IMR-90 (cell line): ENCODE data around the gene HTT. TPM values are rescaled to one million over a fixed set of nuclear protein-coding genes. Genes with fewer than 3 reads are reported as not detected.

Experiments
- ATAC-seq: fragments of 200-7000 bp; cut with Tn5 transposase; 2 replicates; pipeline ENCODE4 v1.9.1; 2020; ENCODE audit warnings: low read depth, mild to moderate bottlenecking, moderate library complexity
- BruUV-seq: library from RNA; stranded (reverse); fragments of 400-500 nt; replicated peaks from 2 replicates; lab custom pipeline; 2021; lab: Mats Ljungman, UMichigan
- CTCF ChIA-PET: fragments of 300-600 bp; formaldehyde crosslinking; extraction: SDS; loops from one replicate; lab custom pipeline; 2021; ENCODE audit warnings: antibody characterized with exemption; lab: Yijun Ruan, JAX
- POLR2A ChIA-PET: fragments of 300-600 bp; sonication (Branson Sonifier 250); formaldehyde crosslinking; loops from one replicate; lab custom pipeline; 2022; ENCODE audit warnings: antibody characterized with exemption; ENCODE audit not compliant: unreplicated experiment; lab: Charles Lee
- DNase-seq: peaks from one replicate; pipeline ENCODE4 v3.0.0; 2013
- H2AFZ ChIP-seq: replicated peaks from 2 replicates; pipeline ENCODE3; 2013; ENCODE audit warnings: low read length, mild to moderate bottlenecking; ENCODE audit not compliant: poor library complexity
- H2AK5ac ChIP-seq: 2 replicates; pipeline ENCODE4 v1.6.1; 2013; ENCODE audit warnings: low read depth, low read length, inconsistent platforms
- H2AK9ac ChIP-seq: replicated peaks from 2 replicates; pipeline ENCODE3; 2013; ENCODE audit warnings: mild to moderate bottlenecking, low read depth, low read length, moderate library complexity; ENCODE audit not compliant: poor library complexity
- H2BK120ac ChIP-seq: 2 replicates; pipeline ENCODE4 v1.6.1; 2013; ENCODE audit warnings: low read depth, low read length, inconsistent platforms
- H2BK15ac ChIP-seq: 3 replicates; pipeline ENCODE4 v1.6.1; 2013; ENCODE audit warnings: low read depth, low read length, inconsistent platforms
- H2BK20ac ChIP-seq: 2 replicates; pipeline ENCODE4 v1.6.1; 2013; ENCODE audit warnings: low read depth, mild to moderate bottlenecking, inconsistent platforms, low read length, moderate library complexity
- H2BK5ac ChIP-seq: 2 replicates; pipeline ENCODE4 v1.6.1; 2013; ENCODE audit warnings: mild to moderate bottlenecking, low read depth, low read length, inconsistent platforms; ENCODE audit not compliant: poor library complexity, severe bottlenecking
- H3K14ac ChIP-seq: replicated peaks from 2 replicates; pipeline ENCODE4 v1.6.1; 2013; ENCODE audit warnings: low read depth, low read length, inconsistent platforms
- H3K18ac ChIP-seq: 2 replicates; pipeline ENCODE4 v1.6.1; 2013; ENCODE audit warnings: low read depth, low read length, control low read depth
- H3K23ac ChIP-seq: 2 replicates; pipeline ENCODE4 v1.6.1; 2013; ENCODE audit warnings: low read depth, low read length, inconsistent platforms
- H3K27ac ChIP-seq: 2 replicates; pipeline ENCODE4 v1.5.1; 2013; ENCODE audit warnings: mild to moderate bottlenecking, control low read depth, low read length; ENCODE audit not compliant: insufficient read depth
- H3K27me3 ChIP-seq: 2 replicates; pipeline ENCODE4 v1.6.1; 2013; ENCODE audit warnings: low read length; ENCODE audit not compliant: control insufficient read depth, insufficient read depth
- H3K36me3 ChIP-seq: 2 replicates; pipeline ENCODE4 v1.6.1; 2013; ENCODE audit warnings: low read length, mixed read lengths; ENCODE audit not compliant: control insufficient read depth, insufficient read depth
- H3K4ac ChIP-seq: 2 replicates; pipeline ENCODE4 v1.6.1; 2013; ENCODE audit warnings: low read depth, low read length, inconsistent platforms
- H3K4me1 ChIP-seq: 2 replicates; pipeline ENCODE4 v1.6.1; 2013; ENCODE audit warnings: low read length, mixed read lengths; ENCODE audit not compliant: control insufficient read depth, insufficient read depth
- H3K4me2 ChIP-seq: 2 replicates; pipeline ENCODE4 v1.6.1; 2013; ENCODE audit warnings: low read depth, mild to moderate bottlenecking, control low read depth, low read length, moderate library complexity
- H3K4me3 ChIP-seq: 2 replicates; pipeline ENCODE4 v1.5.1; 2013; ENCODE audit warnings: low read depth, mild to moderate bottlenecking, control low read depth, low read length, moderate library complexity; ENCODE audit not compliant: insufficient read depth
- H3K56ac ChIP-seq: 2 replicates; pipeline ENCODE4 v1.6.1; 2013; ENCODE audit warnings: low read length, inconsistent platforms; ENCODE audit not compliant: insufficient read depth; ENCODE audit errors: extremely low read depth
- H3K79me1 ChIP-seq, 2 experiments: 2 replicates each; pipeline ENCODE4 v1.6.1; 2013; ENCODE audit warnings: low read length in 2 of 2, inconsistent platforms in 1 of 2, low read depth in 1 of 2
- H3K9ac ChIP-seq: 2 replicates; pipeline ENCODE4 v1.6.1; 2013; ENCODE audit warnings: low read depth, low read length, control low read depth
- H3K9me1 ChIP-seq: 2 replicates; pipeline ENCODE4 v1.6.1; 2013; ENCODE audit warnings: low read length, inconsistent platforms; ENCODE audit not compliant: insufficient read depth
- H3K9me3 ChIP-seq: 2 replicates; pipeline ENCODE4 v1.6.1; 2013; ENCODE audit warnings: low read length; ENCODE audit not compliant: control insufficient read depth, insufficient read depth
- H4K20me1 ChIP-seq: 2 replicates; pipeline ENCODE4 v1.6.1; 2013; ENCODE audit warnings: low read length, inconsistent platforms; ENCODE audit not compliant: insufficient read depth
- H4K5ac ChIP-seq: 2 replicates; pipeline ENCODE4 v1.6.1; 2013; ENCODE audit warnings: mild to moderate bottlenecking, low read depth, low read length, control low read depth
- H4K8ac ChIP-seq, 2 experiments: 2 replicates each; pipeline ENCODE4 v1.6.1; 2013; ENCODE audit warnings: low read depth in 2 of 2, low read length in 2 of 2, control low read depth in 1 of 2, inconsistent platforms in 1 of 2
- H4K91ac ChIP-seq: 2 replicates; pipeline ENCODE4 v1.6.1; 2013; ENCODE audit warnings: low read depth, low read length, inconsistent platforms; ENCODE audit not compliant: insufficient read depth
- BHLHE40 ChIP-seq: fragments of 150-350 bp; IDR thresholded peaks from 2 replicates; pipeline ENCODE4 v1.6.1; 2016; ENCODE audit warnings: mild to moderate bottlenecking, low read depth, low read length
- CHD1 ChIP-seq: IDR thresholded peaks from 2 replicates; pipeline ENCODE4 v1.6.1; 2012; ENCODE audit warnings: low read depth, low read length, improper control_type of control experiment
- MAFK ChIP-seq: IDR thresholded peaks from 2 replicates; pipeline ENCODE4 v1.6.1; 2012; ENCODE audit warnings: low read depth, low read length, improper control_type of control experiment
- MAZ ChIP-seq: IDR thresholded peaks from 2 replicates; pipeline ENCODE4 v1.6.1; 2012; ENCODE audit warnings: low read depth, mild to moderate bottlenecking, low read length, improper control_type of control experiment, moderate library complexity, borderline replicate concordance
- MXI1 ChIP-seq: IDR thresholded peaks from 2 replicates; pipeline ENCODE4 v1.6.1; 2012; ENCODE audit warnings: low read depth, mild to moderate bottlenecking, low read length, moderate library complexity, borderline replicate concordance
- NFE2L2 ChIP-seq: fragments of 150-350 bp; IDR thresholded peaks from 2 replicates; pipeline ENCODE4 v1.6.1; 2016; ENCODE audit warnings: low read depth, mild to moderate bottlenecking, low read length
- POLR2A ChIP-seq: IDR thresholded peaks from 2 replicates; pipeline ENCODE4 v1.6.1; 2012; ENCODE audit warnings: mild to moderate bottlenecking, low read depth, low read length
- RCOR1 ChIP-seq: IDR thresholded peaks from 2 replicates; pipeline ENCODE4 v1.6.1; 2012; ENCODE audit warnings: mild to moderate bottlenecking, low read length, improper control_type of control experiment; ENCODE audit not compliant: insufficient replicate concordance
- RFX5 ChIP-seq: IDR thresholded peaks from 2 replicates; pipeline ENCODE4 v1.8.0; 2012; ENCODE audit warnings: low read depth, mild to moderate bottlenecking, low read length, moderate library complexity
- SMC3 ChIP-seq: fragments of 150-350 bp; IDR thresholded peaks from 2 replicates; pipeline ENCODE4 v1.6.1; 2016; ENCODE audit warnings: low read depth, mild to moderate bottlenecking, antibody characterized with exemption, low read length, moderate library complexity
- WGBS, 2 experiments: methylation state at CpG; one replicate each; pipeline versions ENCODE4 v1.1.5 to v1.1.7; 2013; ENCODE audit warnings: missing lambda C conversion rate in 2 of 2; ENCODE audit not compliant: insufficient read length in 1 of 2; ENCODE audit errors: extremely low coverage in 2 of 2; 5-methylcytosine and 5-hydroxymethylcytosine counted together
- dilution Hi-C: fragments of 300-500 bp; cut with HindIII; formaldehyde crosslinking; loops from one replicate; pipeline ENCODE4 v1.14.3; 2018; ENCODE audit warnings: low sequenced_read_pairs; ENCODE audit not compliant: unreplicated experiment
- in situ Hi-C: fragments of 300-500 bp; cut with MboI; formaldehyde crosslinking; loops from 3 replicates; pipeline ENCODE4 v1.14.3; 2019; ENCODE audit warnings: low sequenced_read_pairs, inconsistent platforms, mixed read lengths
- intact Hi-C: fragments of 100-400 bp; cut with micrococcal nuclease; formaldehyde crosslinking; loops from 2 replicates; pipeline ENCODE4 v1.10.0; 2022
- polyA plus RNA-seq, 3 experiments: library from polyadenylated mRNA; depleted of rRNA; stranded (reverse); fragments of >200 nt; gene quantifications; 2 replicates each; pipeline ENCODE4 v1.2.3, GENCODE V29; 2012; ENCODE audit warnings: low replicate concordance in 1 of 3
- total RNA-seq: library from RNA; depleted of rRNA; stranded (reverse); fragments of >200 nt; gene quantifications from 2 replicates; pipeline ENCODE4 v1.2.3, GENCODE V29; 2012
- TF ChIP-seq, protein P1 (sequence below): fragments of 150-350 bp; IDR thresholded peaks from 2 replicates; pipeline ENCODE4 v1.6.1; 2016; ENCODE audit warnings: low read depth, mild to moderate bottlenecking, low read length, moderate library complexity, borderline replicate concordance

HTT gene
- total and polyA plus RNA-seq, 2 of the 4 experiments (the other 2 are of a cell fraction), result 11.6 to 14.3 TPM

DNA sequence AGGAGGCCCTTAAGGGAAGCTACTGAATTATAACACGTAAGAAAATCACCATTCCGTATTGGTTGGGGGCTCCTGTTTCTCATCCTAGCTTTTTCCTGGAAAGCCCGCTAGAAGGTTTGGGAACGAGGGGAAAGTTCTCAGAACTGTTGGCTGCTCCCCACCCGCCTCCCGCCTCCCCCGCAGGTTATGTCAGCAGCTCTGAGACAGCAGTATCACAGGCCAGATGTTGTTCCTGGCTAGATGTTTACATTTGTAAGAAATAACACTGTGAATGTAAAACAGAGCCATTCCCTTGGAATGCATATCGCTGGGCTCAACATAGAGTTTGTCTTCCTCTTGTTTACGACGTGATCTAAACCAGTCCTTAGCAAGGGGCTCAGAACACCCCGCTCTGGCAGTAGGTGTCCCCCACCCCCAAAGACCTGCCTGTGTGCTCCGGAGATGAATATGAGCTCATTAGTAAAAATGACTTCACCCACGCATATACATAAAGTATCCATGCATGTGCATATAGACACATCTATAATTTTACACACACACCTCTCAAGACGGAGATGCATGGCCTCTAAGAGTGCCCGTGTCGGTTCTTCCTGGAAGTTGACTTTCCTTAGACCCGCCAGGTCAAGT, 167.5 kb downstream of the HTT start:
- H3K4ac ChIP-seq, result no peak overlapping the region
- intact Hi-C loops (no loop called here), dilution Hi-C loops (no loop called here), in situ Hi-C loops (no loop called here)
- H3K23ac ChIP-seq, result no peak overlapping the region
- TF ChIP-seq RCOR1 (peak; percentile 93), POLR2A (no peak), MAFK (peak; percentile 28; the same call in 1 of the 2 replicates), MXI1 (no peak), NFE2L2 (peak; percentile 60; the same call in 1 of the 2 replicates), CHD1 (no peak), BHLHE40 (0 out of 2 replicates have a peak, but pooled peaks have one; percentile 20), MAZ (peak; percentile 92), SMC3 (peak; percentile 28; the same call in 1 of the 2 replicates), RFX5 (no peak)
- TF ChIP-seq, protein P1, sequence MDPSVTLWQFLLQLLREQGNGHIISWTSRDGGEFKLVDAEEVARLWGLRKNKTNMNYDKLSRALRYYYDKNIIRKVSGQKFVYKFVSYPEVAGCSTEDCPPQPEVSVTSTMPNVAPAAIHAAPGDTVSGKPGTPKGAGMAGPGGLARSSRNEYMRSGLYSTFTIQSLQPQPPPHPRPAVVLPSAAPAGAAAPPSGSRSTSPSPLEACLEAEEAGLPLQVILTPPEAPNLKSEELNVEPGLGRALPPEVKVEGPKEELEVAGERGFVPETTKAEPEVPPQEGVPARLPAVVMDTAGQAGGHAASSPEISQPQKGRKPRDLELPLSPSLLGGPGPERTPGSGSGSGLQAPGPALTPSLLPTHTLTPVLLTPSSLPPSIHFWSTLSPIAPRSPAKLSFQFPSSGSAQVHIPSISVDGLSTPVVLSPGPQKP, result no peak
- peaks cover 9% of the 10 kb centered on the region; the same call in 1 of the 2 replicates for H3K9me1 ChIP-seq
- no peak overlapping the region for H3K18ac ChIP-seq
- POLR2A ChIA-PET, result no interaction called here
- 0% methylated on average over 1 of the region's 17 CpGs; no CpG with 5 or more reads in 1 of the 2 experiments for WGBS, 2 experiments
- no peak overlapping the region for H2AFZ ChIP-seq
- ATAC-seq (peak; percentile 93), DNase-seq (peak; percentile 89)
- H4K91ac ChIP-seq, result no peak overlapping the region
- H3K9ac ChIP-seq, result no peak overlapping the region
- H3K27ac ChIP-seq, result peak overlapping the region; percentile 16; the same call in 1 of the 2 replicates
- H4K8ac ChIP-seq, result no peak overlapping the region
- H2AK9ac ChIP-seq, result no peak overlapping the region
- peaks cover 21% of the 10 kb centered on the region for H4K20me1 ChIP-seq
- no peak overlapping the region for H3K56ac ChIP-seq
- H2AK5ac ChIP-seq, result peak overlapping the region; percentile 38; the same call in 1 of the 2 replicates
- TSS peak; percentile 39 for BruUV-seq
- no peaks in the 10 kb centered on the region for H3K27me3 ChIP-seq
- no peak overlapping the region for H2BK5ac ChIP-seq
- H4K5ac ChIP-seq, result no peak overlapping the region
- H3K4me3 ChIP-seq, result no peak overlapping the region
- H2BK15ac ChIP-seq, result no peak overlapping the region
- no peaks in the 10 kb centered on the region for H3K9me3 ChIP-seq
- H3K14ac ChIP-seq, result 0 out of 2 replicates have a peak overlapping the region, but pooled peaks have one; percentile 29
- H3K4me1 ChIP-seq, result peaks cover 11% of the 10 kb centered on the region
- no peak overlapping the region for H2BK20ac ChIP-seq
- peaks cover 37% of the 10 kb centered on the region; the same call in 1 of the 2 replicates for H3K36me3 ChIP-seq
- CTCF ChIA-PET, result interaction anchor here (0.8 to 1.0 kb wide), 2 partner anchors 17 to 27 kb away, joined by 3 read pairs; no protein-coding TSS in a partner anchor
- peak overlapping the region; percentile 66 for H3K4me2 ChIP-seq
- peaks cover 0 to 8% of the 10 kb centered on the region in 2 experiments; a peak in 1 of 4 replicates for H3K79me1 ChIP-seq
- H2BK120ac ChIP-seq, result no peak overlapping the region
